NT2/D1 (cell line): Measurements from ENCODE around the gene MUC5B.

Source experiments
- DNase-seq: peaks from one replicate; pipeline ENCODE4 v3.0.0-alpha.2; 2011; ENCODE audit warnings: low read depth, low spot score
- H3K27me3 ChIP-seq: 2 replicates; pipeline ENCODE4 v1.6.0; 2011; ENCODE audit warnings: mild to moderate bottlenecking; ENCODE audit not compliant: insufficient read length, insufficient read depth
- H3K36me3 ChIP-seq: 2 replicates; pipeline ENCODE4 v1.6.1; 2011; ENCODE audit warnings: mild to moderate bottlenecking, low read length, mixed read lengths; ENCODE audit not compliant: insufficient read depth, insufficient read length
- H3K4me1 ChIP-seq: 2 replicates; pipeline ENCODE4 v1.5.1; 2011; ENCODE audit not compliant: insufficient read depth, insufficient read length
- H3K4me3 ChIP-seq: 2 replicates; pipeline ENCODE4 v1.5.1; 2011; ENCODE audit warnings: low read depth; ENCODE audit not compliant: insufficient read length
- H3K9ac ChIP-seq: 2 replicates; pipeline ENCODE4 v1.6.0; 2011; ENCODE audit warnings: low read depth; ENCODE audit not compliant: insufficient read length
- H3K9me3 ChIP-seq: 2 replicates; pipeline ENCODE4 v1.5.1; 2011; ENCODE audit warnings: mild to moderate bottlenecking, low read length; ENCODE audit not compliant: insufficient read depth
- SUZ12 ChIP-seq: IDR thresholded peaks from 2 replicates; pipeline ENCODE4 v1.6.1; 2011; ENCODE audit not compliant: insufficient read length, insufficient read depth; ENCODE audit errors: extremely low read depth
- YY1 ChIP-seq: IDR thresholded peaks from 2 replicates; pipeline ENCODE4 v1.6.1; 2011; ENCODE audit not compliant: insufficient read length, insufficient read depth
- ZNF274 ChIP-seq: IDR thresholded peaks from 2 replicates; pipeline ENCODE4 v1.6.1; 2011; ENCODE audit warnings: mild to moderate bottlenecking, low read depth, low read length

The MUC5B gene

DNA sequence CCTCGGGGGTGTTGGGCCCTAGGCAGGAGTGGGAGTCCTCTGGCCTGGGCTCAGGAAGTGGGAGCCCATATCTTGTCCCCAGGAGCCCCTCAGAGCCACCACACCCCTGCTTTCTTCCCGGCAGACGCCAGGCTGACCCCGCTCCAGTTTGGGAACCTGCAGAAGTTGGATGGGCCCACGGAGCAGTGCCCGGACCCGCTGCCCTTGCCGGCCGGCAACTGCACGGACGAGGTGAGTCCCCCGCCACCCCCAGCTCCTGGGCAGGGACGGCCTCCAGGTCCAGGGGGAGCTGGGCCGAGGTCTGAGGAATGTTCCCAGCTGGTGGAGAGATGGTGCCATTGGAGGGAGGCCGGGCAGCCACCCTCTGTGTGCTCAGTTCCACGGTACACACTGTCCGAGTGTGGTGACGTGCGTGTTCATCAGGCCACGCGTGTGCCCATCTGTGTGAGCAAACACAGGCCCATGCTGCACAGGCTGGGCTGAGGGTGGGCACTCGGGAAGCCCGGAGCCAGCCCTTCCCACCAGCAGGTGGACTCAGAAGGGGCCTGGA, 4.8 kb downstream of the MUC5B start:
- TF ChIP-seq YY1 (no peak), ZNF274 (no peak), SUZ12 (no peak)
- Histone ChIP-seq H3K36me3 (no peaks in the 10 kb centered on the region), H3K4me3 (no peak overlapping the region), H3K27me3 (no peaks in the 10 kb centered on the region), H3K4me1 (peaks cover 31% of the 10 kb centered on the region), H3K9me3 (no peaks in the 10 kb centered on the region), H3K9ac (no peak overlapping the region)
- no peak for DNase-seq

DNA sequence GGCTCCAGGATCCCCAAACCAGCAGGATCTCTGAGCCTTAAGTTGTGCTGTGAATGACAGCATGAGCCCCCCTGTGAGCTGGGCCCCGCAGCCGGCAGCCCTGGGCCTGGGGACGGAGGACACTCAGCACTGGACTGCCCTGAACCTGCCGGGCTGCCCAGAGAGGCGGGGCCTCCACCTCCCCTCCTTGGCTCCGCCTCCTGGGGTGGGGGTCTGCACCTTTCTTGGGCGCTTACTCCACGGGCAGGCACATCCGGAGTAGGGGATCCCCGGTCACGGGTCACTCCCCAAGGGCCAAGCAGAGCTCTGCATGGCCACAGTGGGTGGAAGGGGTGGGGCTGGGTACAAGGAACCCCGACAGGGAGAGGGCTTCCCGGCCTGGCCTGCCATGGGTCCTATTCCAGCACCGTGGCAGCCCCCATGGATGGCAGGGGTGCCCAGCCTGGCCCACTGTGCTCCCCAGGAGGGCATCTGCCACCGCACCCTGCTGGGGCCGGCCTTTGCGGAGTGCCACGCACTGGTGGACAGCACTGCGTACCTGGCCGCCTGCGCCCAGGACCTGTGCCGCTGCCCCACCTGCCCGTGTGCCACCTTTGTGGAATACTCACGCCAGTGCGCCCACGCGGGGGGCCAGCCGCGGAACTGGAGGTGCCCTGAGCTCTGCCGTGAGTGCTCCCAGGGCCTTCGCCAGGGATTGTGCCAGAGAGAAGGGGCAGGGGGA, 5.4 kb downstream of the MUC5B start:
- Histone ChIP-seq H3K27me3 (no peaks in the 10 kb centered on the region), H3K36me3 (no peaks in the 10 kb centered on the region), H3K4me3 (no peak overlapping the region), H3K4me1 (peaks cover 28% of the 10 kb centered on the region), H3K9ac (no peak overlapping the region), H3K9me3 (no peaks in the 10 kb centered on the region)
- DNase-seq, result no peak
- TF ChIP-seq SUZ12 (no peak), ZNF274 (no peak), YY1 (no peak)

DNA sequence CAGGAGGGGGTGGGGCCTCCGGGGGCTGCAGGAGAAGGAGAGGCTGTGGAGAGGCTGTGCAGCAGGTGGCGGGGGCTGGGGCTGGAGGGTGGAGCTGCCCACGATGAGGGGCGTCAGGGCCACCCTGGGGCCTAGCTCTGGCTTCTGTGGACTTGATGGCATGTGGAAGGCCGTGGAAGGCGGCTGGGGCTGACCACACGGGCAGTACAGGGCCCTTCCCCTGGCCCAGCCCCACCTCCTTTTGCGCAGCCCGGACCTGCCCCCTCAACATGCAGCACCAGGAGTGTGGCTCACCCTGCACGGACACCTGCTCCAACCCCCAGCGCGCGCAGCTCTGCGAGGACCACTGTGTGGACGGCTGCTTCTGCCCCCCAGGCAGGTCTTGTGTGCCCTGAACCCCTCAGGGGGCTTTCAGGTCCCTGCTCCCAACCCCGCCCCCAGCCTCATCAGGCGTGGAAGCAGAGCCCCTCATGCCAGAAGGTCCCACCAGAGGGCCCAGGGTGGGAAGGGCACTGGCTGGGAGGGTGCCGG, 6.1 kb downstream of the MUC5B start:
- H3K27me3 ChIP-seq, result no peaks in the 10 kb centered on the region
- TF ChIP-seq SUZ12 (no peak), ZNF274 (no peak)
- no peaks in the 10 kb centered on the region for H3K9me3 ChIP-seq
- H3K9ac ChIP-seq, result no peak overlapping the region
- DNase-seq, result no peak
- H3K36me3 ChIP-seq, result no peaks in the 10 kb centered on the region
- H3K4me3 ChIP-seq, result no peak overlapping the region
- peaks cover 25% of the 10 kb centered on the region for H3K4me1 ChIP-seq

DNA sequence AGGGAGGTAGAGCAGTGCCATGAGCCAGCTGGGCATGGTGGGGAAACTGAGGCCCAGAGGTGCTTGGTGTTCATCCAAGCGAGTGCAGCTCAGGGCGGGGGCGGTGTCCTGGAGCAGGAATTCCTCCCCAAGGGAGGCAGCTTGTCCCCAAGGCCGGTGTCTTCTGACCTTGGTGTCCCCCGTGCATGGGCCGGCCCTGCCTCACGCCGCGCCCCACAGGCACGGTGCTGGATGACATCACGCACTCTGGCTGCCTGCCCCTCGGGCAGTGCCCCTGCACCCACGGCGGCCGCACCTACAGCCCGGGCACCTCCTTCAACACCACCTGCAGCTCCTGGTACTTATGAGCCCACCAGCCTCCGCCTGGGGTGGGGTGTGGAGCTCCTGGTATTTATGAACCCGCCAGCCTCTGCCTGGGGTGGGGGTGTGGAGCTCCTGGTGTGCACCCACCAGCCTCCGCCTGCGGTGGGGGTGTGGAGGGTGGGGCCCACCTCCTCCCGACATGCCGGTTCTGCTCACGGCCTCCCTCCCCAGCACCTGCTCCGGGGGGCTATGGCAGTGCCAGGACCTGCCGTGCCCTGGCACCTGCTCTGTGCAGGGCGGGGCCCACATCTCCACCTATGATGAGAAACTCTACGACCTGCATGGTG, 6.7 kb downstream of the MUC5B start:
- Histone ChIP-seq H3K9me3 (no peaks in the 10 kb centered on the region), H3K9ac (no peak overlapping the region), H3K4me1 (peaks cover 22% of the 10 kb centered on the region), H3K36me3 (no peaks in the 10 kb centered on the region), H3K27me3 (no peaks in the 10 kb centered on the region), H3K4me3 (no peak overlapping the region)
- no peak for DNase-seq
- TF ChIP-seq SUZ12 (no peak), YY1 (no peak), ZNF274 (no peak)

DNA sequence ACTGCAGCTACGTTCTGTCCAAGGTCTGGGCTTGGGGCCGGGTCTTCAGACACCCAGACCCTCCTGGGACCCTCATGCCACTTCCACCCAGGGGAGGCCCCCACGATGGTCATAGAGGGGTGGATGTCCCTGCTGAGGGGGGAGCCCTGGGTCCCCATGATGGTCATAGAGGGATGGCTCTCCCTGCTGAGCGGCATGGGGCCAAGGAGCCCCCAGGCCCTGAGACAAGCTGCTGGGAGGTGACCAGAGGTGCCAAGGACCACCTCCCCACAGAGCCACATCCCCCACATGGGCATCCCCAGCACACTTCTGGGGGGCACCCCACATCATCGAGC, 7.2 kb downstream of the MUC5B start:
- Histone ChIP-seq H3K4me3 (no peak overlapping the region), H3K4me1 (peaks cover 21% of the 10 kb centered on the region)

DNA sequence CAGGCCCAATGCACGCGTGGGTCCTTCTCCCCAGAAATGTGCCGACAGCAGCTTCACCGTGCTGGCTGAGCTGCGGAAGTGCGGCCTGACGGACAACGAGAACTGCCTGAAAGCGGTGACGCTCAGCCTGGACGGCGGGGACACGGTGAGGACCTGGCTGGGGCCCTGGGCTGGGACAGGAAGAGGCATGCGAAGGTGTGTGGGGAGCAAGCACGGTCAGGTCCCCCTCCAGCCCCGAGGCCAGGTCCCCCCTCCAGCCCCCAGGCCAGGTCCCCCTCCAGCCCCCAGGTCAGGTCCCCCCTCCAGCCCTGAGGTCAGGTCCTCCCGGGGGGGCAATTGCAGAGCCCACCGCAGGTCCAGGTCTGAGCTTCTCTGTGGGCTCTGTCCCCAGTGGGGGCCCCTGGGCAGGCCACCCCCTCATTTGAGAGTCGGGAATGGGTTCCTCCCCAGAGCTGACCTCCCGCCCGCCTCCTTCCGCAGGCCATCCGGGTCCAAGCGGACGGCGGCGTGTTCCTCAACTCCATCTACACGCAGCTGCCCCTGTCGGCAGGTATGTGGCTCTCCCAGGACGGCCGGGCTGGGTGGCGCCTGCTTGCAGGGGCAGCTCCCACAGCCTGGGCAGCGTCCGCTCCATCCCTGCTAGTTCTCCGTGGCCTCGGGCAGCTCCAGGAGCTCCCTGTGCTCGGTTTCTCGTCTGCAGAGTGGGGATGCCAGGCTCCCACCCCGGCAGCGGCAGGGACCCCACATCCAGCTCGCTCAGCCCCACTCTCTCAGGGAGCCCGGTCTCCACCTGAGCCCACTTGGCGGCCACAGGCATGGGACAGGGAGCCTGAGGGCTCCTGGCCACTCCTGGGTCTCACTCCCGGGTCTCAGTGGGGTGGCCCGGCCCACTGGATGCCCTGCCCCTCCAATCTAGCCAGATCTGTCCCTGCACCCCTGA, 7.9 kb downstream of the MUC5B start:
- DNase-seq, result no peak
- no peaks in the 10 kb centered on the region for H3K36me3 ChIP-seq
- TF ChIP-seq SUZ12 (no peak), YY1 (no peak), ZNF274 (no peak)
- peaks cover 20% of the 10 kb centered on the region for H3K4me1 ChIP-seq
- H3K9ac ChIP-seq, result no peak overlapping the region
- H3K4me3 ChIP-seq, result no peak overlapping the region
- no peaks in the 10 kb centered on the region for H3K27me3 ChIP-seq
- H3K9me3 ChIP-seq, result no peaks in the 10 kb centered on the region

More for the DNA sequence above, 7.2 kb downstream of the MUC5B start:
- no peak for TF ChIP-seq SUZ12
- no peak for TF ChIP-seq ZNF274
- TF ChIP-seq YY1, result no peak
- DNase-seq, result no peak
- Histone ChIP-seq H3K9me3 (no peaks in the 10 kb centered on the region), H3K27me3 (no peaks in the 10 kb centered on the region), H3K9ac (no peak overlapping the region), H3K36me3 (no peaks in the 10 kb centered on the region)
